PC-9 (cell line): ENCODE measurements around the gene ZCCHC12. TPM values are rescaled to one million over a fixed set of nuclear protein-coding genes. Genes with fewer than 3 reads are reported as not detected.

Experiments used
- BruUV-seq: library from RNA; stranded (reverse); fragments of 400-500 nt; replicated peaks from 2 replicates; lab custom pipeline; 2021; lab: Mats Ljungman, UMichigan
- CTCF ChIA-PET: fragments of 300-600 bp; sonication (Branson Sonifier 250); formaldehyde crosslinking; loops from one replicate; lab custom pipeline; 2022; ENCODE audit warnings: antibody characterized with exemption; lab: Charles Lee
- POLR2A ChIA-PET: fragments of 300-600 bp; sonication (Branson Sonifier 250); formaldehyde crosslinking; loops from one replicate; lab custom pipeline; 2022; ENCODE audit warnings: antibody characterized with exemption; ENCODE audit not compliant: unreplicated experiment; lab: Charles Lee
- DNase-seq, 2 experiments: peaks; one replicate each; pipeline versions ENCODE4 v3.0.0 to v3.0.0-alpha.2; 2015 to 2022; ENCODE audit warnings: mixed read lengths in 1 of 2
- H2AFZ ChIP-seq: fragments of 200-600 bp; sonication (generic); 2 replicates; pipeline ENCODE4 v1.8.1; 2017; ENCODE audit warnings: antibody characterized with exemption
- H3F3A ChIP-seq: fragments of 200-600 bp; sonication (generic); 2 replicates; pipeline ENCODE4 v1.8.1; 2017; ENCODE audit warnings: antibody characterized with exemption, mild to moderate bottlenecking, low read depth; ENCODE audit not compliant: insufficient read depth
- H3K27ac ChIP-seq: fragments of 200-600 bp; sonication (generic); 2 replicates; pipeline ENCODE4 v1.6.1; 2016; ENCODE audit warnings: mixed run types
- H3K27me3 ChIP-seq: fragments of 200-600 bp; sonication (generic); 2 replicates; pipeline ENCODE4 v1.6.1; 2016; ENCODE audit warnings: low read depth, mixed run types; ENCODE audit not compliant: insufficient read depth
- H3K36me3 ChIP-seq: fragments of 200-600 bp; sonication (generic); 2 replicates; pipeline ENCODE4 v1.6.1; 2016; ENCODE audit warnings: low read depth, mixed run types
- H3K4me1 ChIP-seq: fragments of 200-600 bp; sonication (generic); replicated peaks from 2 replicates; pipeline ENCODE4 v1.6.1; 2016; ENCODE audit warnings: mixed run types; ENCODE audit not compliant: insufficient read depth
- H3K4me2 ChIP-seq: fragments of 200-600 bp; sonication (generic); 2 replicates; pipeline ENCODE4 v1.6.1; 2017; ENCODE audit warnings: mixed run types
- H3K4me3 ChIP-seq: fragments of 200-600 bp; sonication (generic); 2 replicates; pipeline ENCODE4 v1.6.1; 2016; ENCODE audit warnings: mixed run types
- H3K79me2 ChIP-seq: fragments of 200-600 bp; sonication (generic); 2 replicates; pipeline ENCODE4 v1.6.1; 2017; ENCODE audit warnings: low read depth, mixed run types
- H3K9me2 ChIP-seq: fragments of 200-600 bp; sonication (generic); 2 replicates; pipeline ENCODE4 v1.8.1; 2017; ENCODE audit warnings: mild to moderate bottlenecking; ENCODE audit not compliant: insufficient read depth
- H3K9me3 ChIP-seq: fragments of 200-600 bp; sonication (generic); 2 replicates; pipeline ENCODE4 v1.8.1; 2016; ENCODE audit warnings: low read depth; ENCODE audit not compliant: insufficient read depth
- H4K20me1 ChIP-seq: fragments of 200-600 bp; sonication (generic); 2 replicates; pipeline ENCODE4 v1.8.1; 2017; ENCODE audit not compliant: insufficient read depth
- CTCF ChIP-seq: fragments of 200-600 bp; sonication (generic); conservative IDR thresholded peaks from 2 replicates; pipeline ENCODE4 v1.6.1; 2017; ENCODE audit warnings: mixed run types, antibody characterized with exemption, mild to moderate bottlenecking, moderate library complexity
- EZH2 ChIP-seq: fragments of 200-600 bp; sonication (generic); IDR thresholded peaks from 2 replicates; pipeline ENCODE4 v1.8.0; 2017; ENCODE audit warnings: antibody characterized with exemption, low read depth
- intact Hi-C: fragments of 100-400 bp; cut with micrococcal nuclease; formaldehyde crosslinking; loops from one replicate; pipeline ENCODE4 v1.10.0; 2022; ENCODE audit not compliant: unreplicated experiment
- total RNA-seq: library from RNA; stranded (reverse); gene quantifications from 2 replicates; pipeline ENCODE4 v1.2.3, GENCODE V29; 2021

Gene ZCCHC12
- total RNA-seq, 1 experiment from 2014 or later = not detected

GRCh38 chrX:118853596-118853995 is 30.0 kb downstream of the ZCCHC12 start:
- H3K36me3 ChIP-seq = no peaks in the 10 kb centered on the region
- H3K79me2 ChIP-seq = no peaks in the 10 kb centered on the region
- TF ChIP-seq CTCF (no peak), EZH2 (no peak)
- BruUV-seq = no TSS peak
- H3K9me2 ChIP-seq = no peaks in the 10 kb centered on the region
- ChIA-PET CTCF (interaction anchor here (0.5 to 0.6 kb wide), 2 partner anchors 213 to 900 kb away, joined by 3 to 5 read pairs; no protein-coding TSS in a partner anchor), POLR2A (no interaction called here)
- H2AFZ ChIP-seq = no peak overlapping the region
- no peaks in the 10 kb centered on the region for H4K20me1 ChIP-seq
- no peak overlapping the region for H3K4me2 ChIP-seq
- H3K27me3 ChIP-seq = no peaks in the 10 kb centered on the region
- intact Hi-C loops = no loop called here
- no peak overlapping the region for H3K27ac ChIP-seq
- H3K4me3 ChIP-seq = no peak overlapping the region
- no peaks in the 10 kb centered on the region for H3F3A ChIP-seq
- no peaks in the 10 kb centered on the region for H3K4me1 ChIP-seq
- DNase-seq = no peak
- no peaks in the 10 kb centered on the region for H3K9me3 ChIP-seq

DNA sequence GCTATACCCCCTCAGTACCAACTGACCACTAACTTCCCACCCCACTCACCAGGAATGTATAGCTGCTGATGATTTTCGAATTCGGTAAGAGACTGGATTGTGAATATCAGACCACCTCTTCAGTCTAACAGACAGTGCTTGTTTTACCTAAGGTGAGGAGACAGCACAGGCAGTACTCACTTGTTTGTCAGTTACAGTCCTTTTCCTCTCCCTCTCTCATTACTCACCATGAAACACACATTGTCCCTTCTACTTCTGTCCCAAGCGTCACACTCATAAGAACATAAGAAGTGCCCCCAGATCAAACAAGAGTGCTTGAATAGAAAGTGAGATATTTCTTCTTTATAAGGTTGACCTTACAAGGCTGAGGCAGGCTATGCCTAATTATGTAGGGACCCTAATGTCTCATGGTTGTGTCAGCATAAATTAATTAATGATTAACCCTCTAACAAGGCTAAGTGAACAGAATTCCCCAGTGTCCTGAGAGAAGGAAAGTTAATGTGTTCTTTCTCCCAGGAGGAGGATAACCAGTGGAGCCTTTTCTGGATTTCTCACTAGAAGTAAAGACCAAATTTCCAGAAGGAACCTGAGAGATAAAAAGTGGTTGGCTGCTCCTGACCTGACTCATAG is 32.2 kb downstream of the ZCCHC12 start:
- H3K4me2 ChIP-seq = no peak overlapping the region
- no peaks in the 10 kb centered on the region for H3K79me2 ChIP-seq
- no peak overlapping the region for H3K27ac ChIP-seq
- CTCF ChIA-PET = no interaction called here
- intact Hi-C loops = no loop called here
- no peaks in the 10 kb centered on the region for H3K9me2 ChIP-seq
- H3K36me3 ChIP-seq = no peaks in the 10 kb centered on the region
- no peak overlapping the region for H3K4me3 ChIP-seq
- no peak for DNase-seq
- H3K4me1 ChIP-seq = no peaks in the 10 kb centered on the region
- TF ChIP-seq EZH2 = no peak
- no peak for TF ChIP-seq CTCF
- 0 out of 2 replicates have a peak, but pooled peaks cover 4% of the 10 kb centered on the region for H3K9me3 ChIP-seq
- BruUV-seq = no TSS peak
- H4K20me1 ChIP-seq = no peaks in the 10 kb centered on the region
- H2AFZ ChIP-seq = no peak overlapping the region
- no peaks in the 10 kb centered on the region for H3K27me3 ChIP-seq
- no peaks in the 10 kb centered on the region for H3F3A ChIP-seq
- POLR2A ChIA-PET = no interaction called here

DNA sequence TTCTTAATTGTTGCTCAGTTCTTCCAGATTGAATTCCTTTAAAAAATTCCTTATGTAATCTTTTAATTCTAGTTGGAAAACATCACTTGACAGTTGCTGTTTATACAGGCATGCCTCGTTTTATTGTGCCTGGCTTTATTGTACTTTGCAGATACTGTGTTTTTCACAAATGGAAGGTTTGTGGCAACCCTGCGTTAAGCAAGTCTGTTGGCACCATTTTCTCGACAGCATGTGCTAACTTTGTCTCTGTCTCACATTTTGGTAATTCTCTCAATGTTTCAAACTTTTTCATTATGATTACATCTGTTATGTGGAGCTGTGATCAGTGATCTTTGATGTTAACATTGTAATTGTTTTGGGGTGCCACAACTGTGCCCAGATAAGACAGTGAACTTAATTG is 33.4 kb downstream of the ZCCHC12 start:
- 0 out of 2 replicates have a peak, but pooled peaks cover 4% of the 10 kb centered on the region for H3K9me3 ChIP-seq
- H3F3A ChIP-seq = no peaks in the 10 kb centered on the region
- no peaks in the 10 kb centered on the region for H4K20me1 ChIP-seq
- no TSS peak for BruUV-seq
- no peak overlapping the region for H3K4me3 ChIP-seq
- no peak overlapping the region for H3K27ac ChIP-seq
- no peak for DNase-seq
- POLR2A ChIA-PET = no interaction called here
- H3K79me2 ChIP-seq = no peaks in the 10 kb centered on the region
- H3K9me2 ChIP-seq = no peaks in the 10 kb centered on the region
- intact Hi-C loops = no loop called here
- no peaks in the 10 kb centered on the region for H3K36me3 ChIP-seq
- H3K4me2 ChIP-seq = no peak overlapping the region
- TF ChIP-seq EZH2 (no peak), CTCF (no peak)
- H2AFZ ChIP-seq = no peak overlapping the region
- H3K27me3 ChIP-seq = no peaks in the 10 kb centered on the region
- H3K4me1 ChIP-seq = peaks cover 9% of the 10 kb centered on the region; the same call in 1 of the 2 replicates
- CTCF ChIA-PET = no interaction called here
